Small intestine (tissue), 16 donors: Measurements from ENCODE around the gene DQX1. TPM values are rescaled to one million over a fixed set of nuclear protein-coding genes. Genes with fewer than 3 reads are reported as not detected.

Experiments used
- DNase-seq, 2 donors: peaks; one replicate each; pipeline versions ENCODE4 v3.0.0 to v3.0.0-alpha.2; 2013
- FAIRE-seq: peaks from 2 replicates; lab custom pipeline; 2012; peaks lifted over from hg19 to GRCh38; lab: Jason Lieb, UNC
- H3K27ac ChIP-seq, 3 donors: one replicate each; pipeline ENCODE4 v1.5.1; 2013; ENCODE audit warnings: low read length in 2 of 3, mild to moderate bottlenecking in 2 of 3, control low read depth in 1 of 3, inconsistent platforms in 1 of 3, low read depth in 1 of 3, moderate library complexity in 1 of 3
- H3K27me3 ChIP-seq, 3 donors: one replicate each; pipeline ENCODE4 v1.6.1; 2013; ENCODE audit warnings: low read length in 3 of 3, inconsistent platforms in 1 of 3; ENCODE audit not compliant: control insufficient read depth in 3 of 3, insufficient read depth in 3 of 3
- H3K36me3 ChIP-seq, 3 donors: one replicate each; pipeline ENCODE4 v1.6.1; 2013; ENCODE audit warnings: low read length in 3 of 3, inconsistent platforms in 1 of 3, low read depth in 1 of 3, mild to moderate bottlenecking in 1 of 3, moderate library complexity in 1 of 3; ENCODE audit not compliant: control insufficient read depth in 3 of 3, insufficient read depth in 2 of 3
- H3K4me1 ChIP-seq, 3 donors: one replicate each; pipeline ENCODE4 v1.6.1; 2013; ENCODE audit warnings: low read length in 2 of 3, inconsistent platforms in 1 of 3, low read depth in 1 of 3, mild to moderate bottlenecking in 1 of 3, moderate library complexity in 1 of 3; ENCODE audit not compliant: control insufficient read depth in 3 of 3, insufficient read depth in 2 of 3
- H3K4me3 ChIP-seq, 3 donors: one replicate each; pipeline ENCODE4 v1.5.1; 2013; ENCODE audit warnings: low read length in 3 of 3, control low read depth in 1 of 3, inconsistent platforms in 1 of 3, low read depth in 1 of 3, mild to moderate bottlenecking in 1 of 3, moderate library complexity in 1 of 3
- H3K9me3 ChIP-seq, 2 donors: one replicate each; pipeline ENCODE4 v1.6.1; 2013; ENCODE audit warnings: low read depth in 1 of 2, low read length in 1 of 2; ENCODE audit not compliant: control insufficient read depth in 2 of 2, insufficient read depth in 1 of 2
- WGBS, 3 donors: extraction: QIAGEN DNeasy Blood & Tissue Kit; methylation state at CpG; one replicate each; pipeline ENCODE4 v1.1.7; 2013; 5-methylcytosine and 5-hydroxymethylcytosine counted together
- long read RNA-seq, 10 donors: transcript quantifications; one replicate each; lab custom pipeline, GENCODE V29; 2026
- polyA plus RNA-seq, 4 donors: library from polyadenylated mRNA; stranded (reverse) in 3 of 4; unstranded in 1 of 4; fragments of 200-250 nt in 3 of 4; fragments of 120-200 nt in 1 of 4; gene quantifications; one replicate each; pipeline versions ENCODE4 v1.2.1 to v1.2.3, GENCODE V29; 2013
- donor health status: healthy with polysubstance abuse.
- donor health status: control.
- donor health status: control.
- donor health status: Bipolar disorder and iron deficiency.
- donor health status: healthy.

The DQX1 gene
- 100 to 1,000 TPM in 1 of 4 donors, 10 to 100 TPM in 3; 15.8 to 106 (median 39.6) TPM for polyA plus RNA-seq
- long read RNA-seq, donor 1, result 0 reads
- long read RNA-seq, donor 2, result 0 reads
- long read RNA-seq, donor 3, result 0 reads
- long read RNA-seq, donor 4, result 0 reads
- long read RNA-seq, donor 5, result 0 reads
- long read RNA-seq, donor 6, partial matches to known transcripts, result 0 of 1 reads
- long read RNA-seq, donor 6, other reads (novel, unspliced or antisense), result 0 of 1 reads
- long read RNA-seq, donor 7, result 0 reads
- long read RNA-seq, donor 8, result 0 reads
- long read RNA-seq, donor 9, result 0 reads
- long read RNA-seq, donor 10, partial matches to known transcripts, result 0 of 1 reads
- long read RNA-seq, donor 10, other reads (novel, unspliced or antisense), result 0 of 1 reads

GRCh38 chr2:74525717-74526648 is at the start of gene DQX1:
Gene DQX1 (minus strand): TSS chr2:74526231. CDS start chr2:74525729, 502 bp downstream.
- peak within 1 kb of the TSS; percentile 8 to 73 (median 57) for H3K27ac ChIP-seq
- FAIRE-seq, result no peak
- no peaks in the 10 kb centered on the region for H3K27me3 ChIP-seq
- 36 to 71% (median 49%) methylated on average over 11 of the region's 11 CpGs for WGBS, 3 donors
- DNase-seq, result peak; percentile 85 to 99
- peaks cover 0 to 23% (median 5%) of the 10 kb centered on the region in 3 donors for H3K4me1 ChIP-seq
- H3K36me3 ChIP-seq, result peaks cover 3 to 39% (median 12%) of the 10 kb centered on the region in 3 donors
- H3K4me3 ChIP-seq, result peak within 1 kb of the TSS in 2 of 3 donors; percentile 28 to 31
- peaks cover 0 to 6% of the 10 kb centered on the region in 2 donors for H3K9me3 ChIP-seq

DNA sequence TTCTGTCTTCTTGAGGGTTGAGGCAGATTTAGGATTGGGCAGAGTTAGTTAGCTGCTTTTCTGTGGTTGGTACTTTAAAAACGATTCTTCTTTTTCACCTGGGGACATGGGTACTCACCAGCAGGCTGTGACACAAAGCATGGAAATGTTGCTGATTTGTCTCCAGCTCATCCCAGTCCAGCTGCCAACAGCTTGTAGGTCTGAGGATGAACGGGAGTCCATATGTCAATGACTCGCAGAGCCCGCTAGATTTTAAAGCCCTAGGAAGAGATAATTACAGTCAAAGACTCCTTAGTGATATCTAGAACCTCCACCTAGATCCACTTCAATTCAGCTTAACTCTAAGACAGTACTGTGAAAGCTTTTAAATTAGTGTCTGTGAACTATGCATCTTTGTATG is 49.3 kb upstream of the DQX1 start:
- no peaks in the 10 kb centered on the region for H3K9me3 ChIP-seq
- no peak overlapping the region for H3K4me3 ChIP-seq
- H3K27me3 ChIP-seq, result peaks cover 0 to 8% (median 0%) of the 10 kb centered on the region in 3 donors
- DNase-seq (no peak), FAIRE-seq (no peak)
- H3K4me1 ChIP-seq, result no peaks in the 10 kb centered on the region
- no peaks in the 10 kb centered on the region for H3K36me3 ChIP-seq
- no peak overlapping the region for H3K27ac ChIP-seq
- 77 to 89% (median 82%) methylated on average over 4 of the region's 4 CpGs for WGBS, 3 donors

DNA sequence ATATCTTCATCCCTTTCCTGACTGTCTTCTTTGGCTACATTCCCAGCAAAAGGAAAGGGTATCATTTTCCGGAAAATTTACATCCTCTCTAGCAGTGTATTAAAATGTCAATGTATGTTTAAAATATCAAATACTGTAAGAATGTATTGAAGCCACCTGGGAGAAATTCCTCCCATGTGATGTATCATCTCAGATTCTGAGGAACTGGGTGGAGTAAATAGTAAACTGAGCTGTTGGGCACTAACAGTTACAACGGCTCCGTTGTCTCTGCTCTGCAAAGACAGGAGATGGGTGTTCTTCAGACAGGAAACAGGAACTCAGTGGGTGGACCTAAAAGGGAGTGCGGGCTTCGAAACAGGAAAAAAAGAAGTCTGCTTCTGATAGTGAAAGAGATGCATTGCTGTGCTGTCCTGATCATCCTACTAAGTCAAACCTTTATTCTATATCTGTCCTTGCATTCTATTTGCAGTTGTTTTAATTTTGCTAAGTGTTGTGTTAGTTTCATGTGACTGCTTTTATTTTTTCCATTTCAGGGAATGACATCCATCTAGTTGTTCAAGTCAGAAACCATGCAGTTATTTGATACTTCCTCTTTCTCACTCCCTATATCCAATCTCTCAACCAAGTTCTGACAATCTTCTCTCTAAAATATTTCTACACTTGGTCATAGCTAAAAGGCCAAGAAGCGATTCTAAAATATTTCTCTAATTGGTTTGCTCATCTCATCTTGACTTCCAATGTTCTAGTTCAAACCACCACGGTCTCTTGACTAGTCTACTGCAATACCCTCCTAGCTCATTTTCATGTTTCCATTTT is 47.9 kb upstream of the DQX1 start:
- Histone ChIP-seq H3K4me3 (no peak overlapping the region), H3K36me3 (no peaks in the 10 kb centered on the region), H3K27ac (no peak overlapping the region), H3K4me1 (no peaks in the 10 kb centered on the region), H3K9me3 (no peaks in the 10 kb centered on the region), H3K27me3 (peaks cover 0 to 8% (median 0%) of the 10 kb centered on the region in 3 donors)
- 44 to 66% (median 60%) methylated on average over 7 of the region's 7 CpGs for WGBS, 3 donors
- FAIRE-seq (no peak), DNase-seq (no peak)

GRCh38 chr2:74572178-74572925 is 46.3 kb upstream of the DQX1 start:
- WGBS, 3 donors, result 66 to 75% (median 70%) methylated on average over 3 of the region's 3 CpGs
- no peaks in the 10 kb centered on the region for H3K9me3 ChIP-seq
- no peak for FAIRE-seq

DNA sequence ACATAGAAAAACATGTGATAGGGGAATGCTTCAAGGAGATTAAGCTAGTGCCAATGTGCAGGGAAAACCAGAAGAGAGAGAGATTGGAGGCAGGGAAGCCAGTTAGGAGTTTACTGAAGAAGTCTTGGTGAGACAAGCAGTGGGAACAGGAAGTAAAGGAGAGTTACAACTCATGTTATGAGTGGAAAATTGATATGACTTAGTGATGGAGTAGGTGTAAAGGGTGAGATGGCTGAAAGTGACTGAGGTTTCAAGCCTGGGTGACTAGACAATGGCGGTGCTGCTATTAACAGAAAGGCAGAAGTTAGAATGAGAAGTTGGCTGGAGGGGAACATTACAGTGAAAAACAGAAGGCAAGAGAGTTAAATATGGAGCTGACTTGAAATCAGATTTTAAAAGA is 45.0 kb upstream of the DQX1 start:
- H3K4me1 ChIP-seq, result no peaks in the 10 kb centered on the region
- DNase-seq (no peak), FAIRE-seq (no peak)
- no peaks in the 10 kb centered on the region for H3K9me3 ChIP-seq
- no peak overlapping the region for H3K4me3 ChIP-seq
- no peak overlapping the region for H3K27ac ChIP-seq
- H3K27me3 ChIP-seq, result peaks cover 0 to 19% (median 0%) of the 10 kb centered on the region in 3 donors
- H3K36me3 ChIP-seq, result no peaks in the 10 kb centered on the region
- 72 to 84% (median 75%) methylated on average over 1 of the region's 1 CpG for WGBS, 3 donors

More at GRCh38 chr2:74572178-74572925, 46.3 kb upstream of the DQX1 start:
- Histone ChIP-seq H3K4me1 (no peaks in the 10 kb centered on the region), H3K4me3 (no peak overlapping the region), H3K27me3 (peaks cover 0 to 17% (median 0%) of the 10 kb centered on the region in 3 donors), H3K36me3 (no peaks in the 10 kb centered on the region), H3K27ac (no peak overlapping the region)
- DNase-seq, result no peak

DNA sequence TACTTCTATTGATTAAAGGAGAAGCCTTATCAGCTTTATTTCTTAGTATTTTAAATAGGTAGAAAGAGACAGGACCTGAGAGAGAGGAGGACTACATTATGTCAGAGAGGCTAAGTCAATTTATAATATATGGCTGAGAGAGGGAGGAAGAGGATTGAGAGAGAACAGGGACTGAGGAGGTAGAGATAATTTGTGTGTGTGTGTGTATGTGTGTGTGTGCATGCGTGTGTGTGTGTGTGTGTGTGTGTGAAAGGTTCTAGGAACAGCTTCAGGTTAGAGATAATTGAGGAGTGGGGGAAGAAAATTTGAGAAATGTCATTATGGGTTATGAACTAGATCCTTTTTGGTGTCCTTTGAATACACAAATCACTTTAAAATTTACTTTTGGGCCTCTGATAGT is 43.7 kb upstream of the DQX1 start:
- 91 to 95% (median 92%) methylated on average over 1 of the region's 1 CpG for WGBS, 3 donors

DNA sequence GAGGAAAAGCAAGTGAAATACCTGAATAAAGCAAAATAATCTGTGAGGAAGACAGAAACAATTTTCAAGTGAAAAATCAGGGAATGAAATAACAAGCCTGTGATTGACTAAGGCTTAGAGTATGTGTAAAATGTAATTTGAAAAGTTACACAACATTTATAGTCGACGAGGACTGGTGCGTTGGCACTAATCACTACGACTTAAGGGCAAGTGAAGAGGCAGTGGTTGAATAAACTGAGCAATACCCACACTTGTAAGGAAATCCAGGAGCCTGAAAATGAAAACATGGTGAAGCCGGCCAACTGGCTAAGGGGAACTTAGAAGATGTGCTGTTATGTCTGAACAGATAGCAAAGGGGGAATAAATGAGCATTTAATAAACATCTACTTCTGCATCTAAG is 41.9 kb upstream of the DQX1 start:
- DNase-seq (no peak), FAIRE-seq (no peak)
- no peak overlapping the region for H3K27ac ChIP-seq
- no peaks in the 10 kb centered on the region for H3K4me1 ChIP-seq
- H3K9me3 ChIP-seq, result no peaks in the 10 kb centered on the region
- H3K4me3 ChIP-seq, result no peak overlapping the region
- WGBS, 3 donors, result 84 to 92% (median 88%) methylated on average over 5 of the region's 5 CpGs
- no peaks in the 10 kb centered on the region for H3K36me3 ChIP-seq
- H3K27me3 ChIP-seq, result peaks cover 0 to 19% (median 0%) of the 10 kb centered on the region in 3 donors

More for the DNA sequence above, 43.7 kb upstream of the DQX1 start:
- Histone ChIP-seq H3K4me3 (no peak overlapping the region), H3K4me1 (no peaks in the 10 kb centered on the region), H3K9me3 (no peaks in the 10 kb centered on the region), H3K27ac (no peak overlapping the region), H3K36me3 (no peaks in the 10 kb centered on the region), H3K27me3 (peaks cover 0 to 11% (median 0%) of the 10 kb centered on the region in 3 donors)
- DNase-seq (no peak), FAIRE-seq (no peak)
